HepG2 (cell line): Measurements from ENCODE around the gene ALAS2. TPM values are rescaled to one million over a fixed set of nuclear protein-coding genes. Genes with fewer than 3 reads are reported as not detected.

ENCODE experiments used
- ATAC-seq: fragments of 200-7000 bp; cut with Tn5 transposase; 3 replicates; pipeline ENCODE4 v1.9.1; 2020; ENCODE audit warnings: mild to moderate bottlenecking, moderate library complexity
- BruUV-seq: library from RNA; stranded (reverse); fragments of 400-500 nt; replicated peaks from 2 replicates; lab custom pipeline; 2021; lab: Mats Ljungman, UMichigan
- CTCF ChIA-PET: fragments of 300-600 bp; formaldehyde crosslinking; extraction: SDS; loops from one replicate; lab custom pipeline; 2021; ENCODE audit warnings: low total read pairs, inconsistent platforms, low intra/inter-chr PET ratio; lab: Yijun Ruan, JAX
- POLR2A ChIA-PET: fragments of 350-600 bp; sonication (Branson Sonifier 250); formaldehyde crosslinking; loops from one replicate; lab custom pipeline; 2020; ENCODE audit warnings: antibody characterized with exemption, inconsistent platforms; lab: Yijun Ruan, JAX
- DNase-seq: peaks from one replicate; pipeline ENCODE4 v3.0.0-alpha.2; 2015; ENCODE audit warnings: low spot score
- FAIRE-seq: peaks from 3 replicates; lab custom pipeline; 2011; peaks lifted over from hg19 to GRCh38; lab: Jason Lieb, UNC
- H2AFZ ChIP-seq: one replicate; pipeline ENCODE4 v1.6.1; 2011; ENCODE audit warnings: low read length, inconsistent platforms
- H3K27ac ChIP-seq: fragments of 300-600 bp; 3 replicates; pipeline ENCODE4 v1.8.0; 2011; ENCODE audit warnings: mixed run types, mild to moderate bottlenecking, mixed read lengths, low read length, inconsistent platforms; ENCODE audit not compliant: insufficient read depth; ENCODE audit errors: extremely low read length
- H3K27me3 ChIP-seq, 2 experiments: fragments of 200-600 bp in 1 of 2; 2 replicates in 1 of 2; 3 replicates in 1 of 2; pipeline versions ENCODE4 v1.6.0 to v1.8.0; 2011; ENCODE audit warnings: low read length in 2 of 2, mild to moderate bottlenecking in 2 of 2, moderate library complexity in 2 of 2, inconsistent platforms in 1 of 2; ENCODE audit not compliant: insufficient read depth in 2 of 2, control insufficient read depth in 1 of 2
- H3K36me3 ChIP-seq, 2 experiments: fragments of 200-600 bp in 1 of 2; replicated peaks in 1 of 2; 2 replicates in 1 of 2; 3 replicates in 1 of 2; pipeline versions ENCODE4 v1.5.1 to v1.8.0; 2011; ENCODE audit warnings: low read length in 2 of 2, inconsistent platforms in 1 of 2; ENCODE audit not compliant: insufficient read depth in 2 of 2, control insufficient read depth in 1 of 2
- H3K4me1 ChIP-seq: 2 replicates; pipeline ENCODE4 v1.5.1; 2012; ENCODE audit warnings: low read length, inconsistent platforms; ENCODE audit not compliant: insufficient read depth
- H3K4me2 ChIP-seq: 2 replicates; pipeline ENCODE4 v1.6.0; 2011; ENCODE audit warnings: low read depth, low read length, inconsistent platforms
- H3K4me3 ChIP-seq, 3 experiments: fragments of 200-600 bp in 1 of 3; sonication (generic), shearing (Covaris generic) in 1 of 3; replicated peaks in 1 of 3; 2 replicates each; pipeline ENCODE4 v1.5.1; 2011 to 2016; ENCODE audit warnings: low read length in 3 of 3, inconsistent platforms in 2 of 3, low read depth in 2 of 3, mild to moderate bottlenecking in 2 of 3, control low read depth in 1 of 3, mixed read lengths in 1 of 3; ENCODE audit not compliant: insufficient read depth in 1 of 3
- H3K79me2 ChIP-seq: one replicate; pipeline ENCODE4 v1.6.1; 2011; ENCODE audit warnings: low read length, inconsistent platforms; ENCODE audit not compliant: insufficient read depth
- H3K9ac ChIP-seq: 2 replicates; pipeline ENCODE4 v1.6.0; 2011; ENCODE audit warnings: mild to moderate bottlenecking, low read depth, low read length, inconsistent platforms; ENCODE audit not compliant: insufficient read depth
- H3K9me3 ChIP-seq: 2 replicates; pipeline ENCODE4 v1.5.1; 2012; ENCODE audit warnings: mild to moderate bottlenecking, low read length
- H4K20me1 ChIP-seq: 2 replicates; pipeline ENCODE4 v1.6.0; 2011; ENCODE audit warnings: inconsistent platforms, mild to moderate bottlenecking, low read length, moderate library complexity; ENCODE audit not compliant: insufficient read depth
- CEBPB ChIP-seq: IDR thresholded peaks from 2 replicates; pipeline ENCODE4 v1.6.1; 2011; ENCODE audit warnings: low read depth, low read length, improper control_type of control experiment, borderline replicate concordance
- CSRNP1 ChIP-seq: sonication (generic); formaldehyde crosslinking; IDR thresholded peaks from 2 replicates; pipeline ENCODE4 v1.8.1; 2023; ENCODE audit warnings: mild to moderate bottlenecking, missing genetic modification reagents
- ERF ChIP-seq: IDR thresholded peaks from 2 replicates; pipeline ENCODE4 v1.6.1; 2018; ENCODE audit warnings: missing biosample characterization, missing genetic modification reagents
- GMEB2 ChIP-seq: IDR thresholded peaks from 2 replicates; pipeline ENCODE4 v1.6.1; 2016; ENCODE audit warnings: missing biosample characterization, missing genetic modification reagents, low read depth
- SP4 ChIP-seq: sonication (generic); formaldehyde crosslinking; IDR thresholded peaks from 2 replicates; pipeline ENCODE4 v1.8.1; 2023; ENCODE audit warnings: mild to moderate bottlenecking, missing genetic modification reagents
- ZNF367 ChIP-seq: sonication (generic); formaldehyde crosslinking; IDR thresholded peaks from 2 replicates; pipeline ENCODE4 v1.4.0; 2020; ENCODE audit warnings: missing genetic modification reagents, borderline replicate concordance
- ZNF383 ChIP-seq: sonication (generic); formaldehyde crosslinking; IDR thresholded peaks from 2 replicates; pipeline ENCODE4 v1.4.0; 2020; ENCODE audit warnings: missing genetic modification reagents, mild to moderate bottlenecking, borderline replicate concordance
- ZNF782 ChIP-seq: sonication (generic); formaldehyde crosslinking; IDR thresholded peaks from 2 replicates; pipeline ENCODE4 v1.4.0; 2020; ENCODE audit warnings: missing genetic modification reagents, mild to moderate bottlenecking, borderline replicate concordance
- ZNF841 ChIP-seq: sonication (generic); formaldehyde crosslinking; IDR thresholded peaks from 2 replicates; pipeline ENCODE4 v1.8.1; 2023; ENCODE audit warnings: missing genetic modification reagents, borderline replicate concordance
- ZUFSP ChIP-seq: sonication (generic); formaldehyde crosslinking; IDR thresholded peaks from 2 replicates; pipeline ENCODE4 v1.9.0; 2021; ENCODE audit warnings: missing genetic modification reagents, mild to moderate bottlenecking, borderline replicate concordance
- WGBS: methylation state at CpG from one replicate; pipeline ENCODE4 v1.1.6; 2017; ENCODE audit warnings: low lambda C conversion rate; 5-methylcytosine and 5-hydroxymethylcytosine counted together
- in situ Hi-C: cut with HindIII; loops from 2 replicates; pipeline ENCODE4 v1.10.0; 2017; ENCODE audit warnings: low pct_unique_long_range_greater_than_20kb; ENCODE audit not compliant: extremely low pct_ligation_motif_present
- intact Hi-C: fragments of 100-400 bp; cut with micrococcal nuclease; formaldehyde crosslinking; loops from one replicate; pipeline ENCODE4 v1.10.0; 2022; ENCODE audit not compliant: unreplicated experiment
- polyA plus RNA-seq, 8 experiments: library from polyadenylated mRNA; depleted of rRNA in 3 of 8; stranded (reverse) in 7 of 8; unstranded in 1 of 8; fragments of >200 nt; fragmentation: Illumina TruSeq in 4 of 8; extraction: Trizol in 4 of 8; gene quantifications; 2 replicates each; pipeline versions ENCODE4 v1.2.1 to v1.2.3, GENCODE V29; 2011 to 2016; ENCODE audit warnings: low read depth in 4 of 8, missing spikeins in 1 of 8, mixed read lengths in 1 of 8; ENCODE audit not compliant: insufficient read depth in 1 of 8
- total RNA-seq, 5 experiments: library from RNA; depleted of rRNA; stranded (reverse); fragments of >200 nt; fragmentation: Illumina TruSeq; extraction: Trizol; gene quantifications; 2 replicates each; pipeline ENCODE4 v1.2.3, GENCODE V29; 2016; ENCODE audit warnings: low read depth in 1 of 5

ALAS2 gene
- total and polyA plus RNA-seq, 2 of the 13 experiments (the other 11 are each of a cell fraction or from before 2014, with no cell fraction given), result not detected

GRCh38 chrX:55039471-55039870 lies 8.7 kb upstream of the ALAS2 start:
- no peak for DNase-seq
- no peak for FAIRE-seq
- no peaks in the 10 kb centered on the region for H3K79me2 ChIP-seq

More at GRCh38 chrX:55039471-55039870, 8.7 kb upstream of the ALAS2 start:
- ATAC-seq, result no peak
- H3K4me3 ChIP-seq, result no peak overlapping the region
- no peaks in the 10 kb centered on the region for H3K27me3 ChIP-seq
- TF ChIP-seq ZNF782 (CRISPR knock-in tag), result no peak
- no peak for TF ChIP-seq CEBPB
- TF ChIP-seq ZUFSP (CRISPR knock-in tag), result no peak
- TF ChIP-seq ZNF841 (CRISPR knock-in tag), result no peak
- no peak for TF ChIP-seq GMEB2 (CRISPR knock-in tag)
- no peak for TF ChIP-seq ERF (CRISPR knock-in tag)
- no peak for TF ChIP-seq SP4 (CRISPR knock-in tag)
- TF ChIP-seq CSRNP1 (CRISPR knock-in tag), result no peak
- no peak for TF ChIP-seq ZNF383 (CRISPR knock-in tag)
- TF ChIP-seq ZNF367, result no peak
- TF ChIP-seq, all 625 proteins: peak for 0
- CTCF ChIA-PET, result no interaction called here
- H3K36me3 ChIP-seq, result no peaks in the 10 kb centered on the region
- no peak overlapping the region for H3K9ac ChIP-seq
- H3K9me3 ChIP-seq, result no peaks in the 10 kb centered on the region
- no peak overlapping the region for H3K4me2 ChIP-seq
- no peak overlapping the region for H2AFZ ChIP-seq
- in situ Hi-C loops, result no loop called here
- H3K27ac ChIP-seq, result no peak overlapping the region
- no peaks in the 10 kb centered on the region for H3K4me1 ChIP-seq
- POLR2A ChIA-PET, result no interaction called here
- no peaks in the 10 kb centered on the region for H4K20me1 ChIP-seq
- 30% methylated on average over 3 of the region's 3 CpGs for WGBS
- intact Hi-C loops, result no loop called here
- no TSS peak for BruUV-seq
